RWPE2 (cell line): Measurements from ENCODE around the gene LTBR.

Source experiments
- ATAC-seq: fragments of 200-7000 bp; cut with Tn5 transposase; 3 replicates; pipeline ENCODE4 v1.9.1; 2021; ENCODE audit warnings: low read depth
- DNase-seq: peaks from one replicate; pipeline ENCODE4 v3.0.0-alpha.2; 2020; ENCODE audit warnings: low spot score
- H3K27ac ChIP-seq: fragments of 450-650 bp; 2 replicates; pipeline ENCODE4 v1.5.1; 2017; ENCODE audit warnings: mild to moderate bottlenecking; ENCODE audit not compliant: poor library complexity, severe bottlenecking
- H3K27me3 ChIP-seq: fragments of 250-450 bp; sonication (Bioruptor Pico); 2 replicates; pipeline ENCODE4 v1.5.1; 2021; ENCODE audit warnings: mild to moderate bottlenecking, moderate library complexity; ENCODE audit not compliant: insufficient read depth, poor library complexity, severe bottlenecking
- H3K36me3 ChIP-seq: fragments of 250-450 bp; sonication (Bioruptor Pico); 2 replicates; pipeline ENCODE4 v1.5.1; 2020; ENCODE audit warnings: low read depth, mild to moderate bottlenecking, moderate library complexity
- H3K4me1 ChIP-seq: fragments of 250-450 bp; sonication (Bioruptor Pico); 2 replicates; pipeline ENCODE4 v1.5.1; 2021; ENCODE audit warnings: mild to moderate bottlenecking, moderate library complexity; ENCODE audit not compliant: insufficient read depth, poor library complexity, severe bottlenecking
- H3K4me3 ChIP-seq: fragments of 250-450 bp; sonication (Bioruptor Pico); 2 replicates; pipeline ENCODE4 v1.5.1; 2021; ENCODE audit warnings: mild to moderate bottlenecking, moderate library complexity; ENCODE audit not compliant: severe bottlenecking
- H3K9me3 ChIP-seq: fragments of 250-450 bp; sonication (Bioruptor Pico); 2 replicates; pipeline ENCODE4 v1.5.1; 2021; ENCODE audit warnings: mild to moderate bottlenecking, moderate library complexity; ENCODE audit not compliant: severe bottlenecking
- CTCF ChIP-seq: fragments of 450-650 bp; IDR thresholded peaks from one replicate; pipeline ENCODE4 v1.5.1; 2017; ENCODE audit warnings: mild to moderate bottlenecking, moderate library complexity; ENCODE audit not compliant: poor library complexity, severe bottlenecking

The LTBR gene

DNA sequence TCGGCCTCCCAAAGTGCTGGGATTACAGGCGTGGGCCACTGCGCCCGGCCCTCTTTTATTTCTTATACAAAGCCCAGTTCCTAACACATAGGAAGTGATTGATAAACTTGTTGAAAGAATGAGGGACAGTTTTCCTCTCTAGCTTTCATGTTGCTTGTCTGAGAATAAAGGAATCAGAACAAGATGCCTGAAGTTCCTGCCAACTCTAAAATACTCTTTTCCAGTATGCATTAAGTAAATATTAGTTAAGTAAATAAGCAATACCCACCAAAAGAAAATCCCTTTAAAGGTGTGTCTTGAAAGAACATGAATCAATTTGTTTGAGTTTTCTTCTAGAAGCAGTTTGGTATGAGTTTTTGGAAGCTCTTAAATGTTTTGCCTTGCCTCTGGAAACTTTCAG is 36.4 kb downstream of the LTBR start:
- H3K4me1 ChIP-seq = no peaks in the 10 kb centered on the region
- no peak overlapping the region for H3K27ac ChIP-seq
- no peaks in the 10 kb centered on the region; the same call in 1 of the 2 replicates for H3K36me3 ChIP-seq
- no peak overlapping the region for H3K4me3 ChIP-seq
- no peaks in the 10 kb centered on the region for H3K9me3 ChIP-seq
- H3K27me3 ChIP-seq = no peaks in the 10 kb centered on the region
- DNase-seq (no peak), ATAC-seq (no peak)
- TF ChIP-seq CTCF = no peak

DNA sequence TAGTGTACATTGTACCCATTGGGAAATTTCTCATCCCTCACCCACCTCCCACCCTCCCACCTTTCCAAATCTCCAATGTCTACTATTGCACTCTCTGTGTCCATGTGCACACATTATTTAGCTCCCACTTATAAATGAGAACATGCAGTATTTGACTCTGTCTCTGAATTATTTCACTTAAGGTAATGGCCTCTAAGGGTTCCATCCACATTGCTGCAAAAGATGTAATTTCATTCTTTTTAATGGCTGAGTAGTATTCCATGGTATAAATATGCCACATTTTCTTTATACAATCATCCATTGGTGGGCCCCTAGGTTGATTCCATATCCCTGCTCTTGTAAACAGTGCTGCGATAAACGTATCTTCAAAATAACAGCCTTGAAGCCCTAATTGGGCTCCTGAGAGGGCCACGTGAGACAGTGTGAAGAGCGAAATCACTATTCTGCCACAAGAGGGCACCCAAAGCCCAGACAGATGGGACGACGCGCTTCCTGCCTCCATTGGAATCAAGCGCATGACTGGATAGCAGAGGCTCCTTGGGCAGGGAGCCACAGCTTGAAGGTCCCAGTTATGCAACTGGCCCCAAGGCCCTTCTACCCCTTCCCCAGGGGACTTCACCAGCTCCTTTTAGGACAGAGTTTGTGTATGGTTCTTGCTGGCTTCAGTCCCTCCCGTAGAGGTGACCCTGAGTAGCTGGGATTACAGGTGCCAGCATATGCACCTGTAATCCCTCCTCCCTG is 39.5 kb downstream of the LTBR start:
- peak; percentile 97 for ATAC-seq
- Histone ChIP-seq H3K27ac (no peak overlapping the region), H3K36me3 (no peaks in the 10 kb centered on the region)

DNA sequence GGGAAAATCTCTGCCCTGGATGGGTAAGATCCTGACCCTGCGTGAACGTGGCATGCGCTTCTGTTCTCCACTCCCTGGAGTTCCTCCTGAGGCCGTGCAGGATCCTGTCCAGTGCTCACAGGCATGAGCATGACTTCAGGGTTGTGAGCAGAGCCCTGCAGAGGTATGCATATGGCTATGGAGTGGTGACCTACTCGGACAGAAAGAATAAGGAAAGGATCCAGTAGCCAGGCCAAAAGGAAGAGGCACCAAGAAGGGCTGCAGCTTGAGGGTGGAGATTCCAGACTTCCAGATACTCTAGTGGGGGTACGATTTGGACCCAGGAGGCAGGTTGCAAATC is 40.0 kb downstream of the LTBR start:
- no peak for DNase-seq
- Histone ChIP-seq H3K27ac (no peak overlapping the region), H3K9me3 (no peaks in the 10 kb centered on the region), H3K36me3 (no peaks in the 10 kb centered on the region), H3K27me3 (no peaks in the 10 kb centered on the region), H3K4me3 (no peak overlapping the region), H3K4me1 (no peaks in the 10 kb centered on the region)
- peak; percentile 9; the same call in 1 of the 3 replicates for ATAC-seq
- TF ChIP-seq CTCF = no peak

More for the DNA sequence above, 39.5 kb downstream of the LTBR start:
- no peak for DNase-seq
- Histone ChIP-seq H3K27me3 (no peaks in the 10 kb centered on the region), H3K4me1 (no peaks in the 10 kb centered on the region), H3K9me3 (no peaks in the 10 kb centered on the region), H3K4me3 (no peak overlapping the region)
- TF ChIP-seq CTCF = peak; percentile 94

DNA sequence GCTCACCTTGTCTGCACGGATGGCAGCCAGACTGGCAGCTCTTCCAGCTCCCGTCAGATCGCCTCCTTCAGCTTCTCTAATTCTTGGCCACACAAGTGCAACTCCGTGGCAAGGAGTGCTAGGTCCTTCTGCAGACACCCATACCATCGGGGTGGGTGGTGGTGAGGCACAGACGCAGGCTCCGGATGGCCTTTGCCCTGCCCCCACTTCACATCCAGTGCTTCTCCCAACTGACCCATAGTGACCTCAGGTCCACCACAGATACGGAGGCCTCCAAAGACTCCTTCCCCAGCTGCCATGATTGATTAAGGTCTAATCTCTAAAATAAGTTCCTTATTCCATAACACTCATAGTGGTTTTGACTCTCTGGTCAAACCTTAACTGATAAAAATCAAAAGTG is 40.9 kb downstream of the LTBR start:
- DNase-seq = no peak
- Histone ChIP-seq H3K4me3 (no peak overlapping the region), H3K27ac (no peak overlapping the region)

More for the DNA sequence above, 40.9 kb downstream of the LTBR start:
- no peak for ATAC-seq
- no peaks in the 10 kb centered on the region for H3K36me3 ChIP-seq
- H3K4me1 ChIP-seq = no peaks in the 10 kb centered on the region
- no peak for TF ChIP-seq CTCF
- H3K27me3 ChIP-seq = no peaks in the 10 kb centered on the region
- no peaks in the 10 kb centered on the region for H3K9me3 ChIP-seq
